ENCODE measurements around the gene LRR1. TPM values are rescaled to one million over a fixed set of nuclear protein-coding genes. Genes with fewer than 3 reads are reported as not detected.
"Not testable (repeated sequence)": the region's sequence is repeated elsewhere in the genome, so short reads cannot be mapped to it uniquely, and the experiment has no call there.

LRR1 gene
- total RNA-seq, 1 experiment from 2014 or later, result 48.7 TPM

GRCh38 chr14:49623941-49624839 lies 25.4 kb downstream of the LRR1 start:
- DNase-seq (ENCODE audit: low spot score), result no peak

DNA sequence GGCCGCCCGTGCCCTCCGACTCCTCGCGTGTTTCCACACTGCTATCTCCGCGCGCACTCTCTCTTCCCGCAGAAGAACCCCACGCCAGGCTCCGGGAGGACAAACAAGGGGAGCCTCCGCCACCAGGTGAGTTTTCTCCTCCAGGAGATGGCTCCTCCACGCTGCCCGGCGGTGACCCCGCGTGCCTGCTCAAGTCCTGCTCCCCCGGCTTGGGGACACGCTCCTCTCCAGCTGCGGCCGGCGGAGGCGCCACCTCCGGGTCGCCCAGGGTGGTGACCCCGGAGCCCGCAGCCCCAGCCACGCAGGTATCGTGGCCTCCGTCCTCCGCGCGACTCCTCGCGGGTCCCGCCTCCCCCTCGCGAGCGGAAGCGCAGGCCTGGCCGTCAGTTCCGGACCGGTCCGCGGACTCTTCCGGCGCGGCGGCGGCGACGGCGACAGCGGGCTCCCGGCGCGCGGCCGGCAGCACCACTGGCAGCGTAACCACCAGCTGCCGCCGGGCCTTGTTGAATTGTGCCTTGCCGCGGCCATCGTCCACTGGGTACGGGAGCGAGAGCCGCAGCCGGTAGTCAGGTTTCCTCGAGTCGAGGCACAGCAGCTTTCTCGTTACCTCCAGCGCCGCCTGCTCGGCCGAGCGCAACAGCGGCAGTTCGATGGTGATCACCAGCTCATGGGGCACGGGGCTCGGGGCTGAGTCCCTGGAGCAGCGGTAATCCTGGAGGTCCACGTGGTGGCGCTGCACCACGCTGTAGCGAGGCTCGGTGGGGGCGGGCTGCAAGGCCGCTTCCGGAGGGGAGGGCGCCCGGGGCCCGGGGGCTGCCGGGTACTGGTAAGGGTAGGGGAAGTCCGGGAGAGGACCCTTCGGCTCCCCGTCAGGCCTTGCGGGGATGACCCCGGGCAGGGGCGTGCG lies 35.2 kb downstream of the LRR1 start:
- DNase-seq (ENCODE audit: low spot score), result peak; percentile 77

DNA sequence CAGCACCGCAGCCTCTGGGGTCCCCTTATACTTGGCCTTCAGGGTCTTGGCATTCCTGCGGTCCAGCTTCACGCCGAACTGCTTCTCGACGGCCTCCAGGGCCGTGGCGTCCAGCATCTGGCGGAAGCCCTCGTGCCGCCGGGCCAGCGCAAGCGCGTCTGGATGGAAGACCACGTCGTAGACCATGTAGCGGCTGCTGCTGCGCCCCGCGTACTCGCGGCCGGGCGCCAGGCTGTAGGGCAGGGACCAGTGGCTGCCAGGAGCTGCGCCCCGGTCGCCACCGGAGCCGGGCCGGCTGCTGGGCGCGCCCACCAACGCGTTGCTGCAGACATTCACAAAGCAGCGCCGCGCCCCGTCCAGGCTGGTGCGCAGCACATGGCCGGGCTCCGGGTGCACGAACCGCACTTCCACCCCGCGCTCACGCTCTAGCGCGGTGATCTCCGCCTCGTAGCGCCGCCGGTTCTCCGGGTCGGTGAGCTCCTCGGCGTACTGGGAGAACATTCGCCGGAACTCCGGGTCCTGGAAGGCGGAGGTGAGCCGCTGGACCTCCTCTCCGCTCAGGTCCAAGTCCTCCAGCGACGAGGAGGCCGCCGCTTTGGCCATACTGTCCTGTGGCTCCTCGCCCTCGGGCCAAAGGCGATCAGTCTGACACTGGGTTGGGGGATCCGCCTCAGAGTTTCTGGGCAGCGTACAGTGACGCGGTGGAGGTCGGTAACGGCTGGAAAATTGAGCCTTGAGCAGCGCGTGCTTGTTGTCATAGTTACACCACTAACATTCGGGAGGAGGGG lies 36.0 kb downstream of the LRR1 start, which contains the start of gene DNAAF2:
Gene DNAAF2, minus strand, starts transcription at position 698 of the 788 bp plus-strand sequence. Its CDS starts 95 bp downstream, at position 603.
- DNase-seq (ENCODE audit: low spot score), result peak; percentile 18

DNA sequence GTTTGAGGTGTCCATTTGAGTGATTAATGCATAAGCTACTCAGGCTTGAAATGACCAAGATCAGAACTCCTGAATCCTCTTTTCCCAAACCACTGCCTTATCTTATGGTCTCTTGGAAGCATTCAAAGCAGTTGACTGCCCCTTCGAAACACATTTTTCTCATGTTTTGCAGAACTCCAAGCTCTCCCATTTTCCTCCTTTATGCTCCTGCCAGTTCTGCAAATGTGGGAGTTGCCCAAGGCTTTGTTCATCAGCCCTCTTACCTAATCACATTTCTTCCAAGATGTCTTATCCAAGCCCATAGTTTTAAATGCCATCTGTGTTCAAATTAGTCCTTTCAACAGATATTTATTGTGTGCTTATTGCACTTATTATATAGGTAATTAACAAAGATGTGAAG lies 38.1 kb downstream of the LRR1 start:
- no peak for DNase-seq (ENCODE audit: low spot score)

DNA sequence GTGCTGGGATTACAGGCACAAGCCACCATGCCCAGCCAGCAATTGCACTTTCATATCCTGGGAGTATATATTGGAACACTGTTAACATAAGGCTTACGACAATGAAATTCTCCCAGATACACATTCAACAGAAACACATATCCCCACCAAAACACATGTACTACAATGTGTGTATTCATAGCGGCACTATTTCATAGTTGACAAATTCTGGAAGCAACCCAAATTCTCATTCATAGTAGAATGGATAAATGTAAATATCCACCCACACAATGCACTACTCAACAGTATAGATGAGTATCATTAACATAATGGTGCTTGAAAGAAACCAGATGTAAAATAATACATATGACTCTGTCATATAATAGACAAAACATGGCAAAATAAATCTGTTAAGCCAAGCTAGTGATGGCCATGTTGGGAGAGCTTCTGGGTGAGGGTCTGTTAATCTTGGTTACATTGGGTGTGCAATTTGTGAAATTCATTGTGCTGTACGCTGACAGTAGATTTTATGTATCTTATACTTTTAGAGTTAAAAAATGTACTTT lies 38.9 kb downstream of the LRR1 start:
- no peak for DNase-seq (ENCODE audit: low spot score)

DNA sequence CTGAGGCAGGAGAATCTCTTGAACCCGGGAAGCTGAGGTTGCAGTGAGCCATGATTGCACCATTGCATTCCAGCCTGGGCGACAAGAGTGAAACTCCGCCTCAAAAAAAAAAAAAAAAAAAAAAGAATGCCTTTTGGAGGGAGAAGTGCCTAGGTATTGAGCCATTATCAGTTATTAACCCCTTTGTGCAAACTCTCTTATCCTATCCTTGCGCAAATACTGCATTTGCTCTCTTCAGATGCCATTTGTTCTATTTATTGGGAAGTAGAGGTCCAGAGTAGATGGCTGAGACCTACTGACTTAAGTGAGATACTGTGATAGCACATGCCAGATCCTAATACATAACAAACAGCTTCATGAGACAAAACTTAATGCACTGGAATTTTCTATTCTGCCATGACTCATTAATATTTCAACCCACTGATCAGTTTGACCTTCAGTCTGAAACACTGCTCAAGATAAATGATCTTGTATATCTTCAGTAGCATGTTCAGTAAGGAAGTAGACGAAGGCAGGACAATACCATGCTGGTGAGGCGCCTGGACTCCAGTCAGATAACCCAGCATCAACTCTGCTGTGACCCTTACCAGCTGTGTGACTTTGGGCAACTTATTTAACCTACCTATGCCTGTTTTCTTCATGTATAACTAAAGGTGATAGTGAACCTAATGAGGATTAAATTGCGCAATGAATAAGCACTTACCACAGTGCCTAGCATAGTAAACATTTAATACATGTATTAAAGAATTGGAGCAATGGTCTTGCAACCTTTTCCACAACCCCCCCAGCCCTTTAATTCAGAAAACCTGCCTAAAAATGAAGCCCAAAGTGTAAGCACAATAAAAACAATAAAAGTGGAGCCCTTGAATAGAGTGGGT lies 42.0 kb downstream of the LRR1 start:
- DNase-seq (ENCODE audit: low spot score), result no peak

DNA sequence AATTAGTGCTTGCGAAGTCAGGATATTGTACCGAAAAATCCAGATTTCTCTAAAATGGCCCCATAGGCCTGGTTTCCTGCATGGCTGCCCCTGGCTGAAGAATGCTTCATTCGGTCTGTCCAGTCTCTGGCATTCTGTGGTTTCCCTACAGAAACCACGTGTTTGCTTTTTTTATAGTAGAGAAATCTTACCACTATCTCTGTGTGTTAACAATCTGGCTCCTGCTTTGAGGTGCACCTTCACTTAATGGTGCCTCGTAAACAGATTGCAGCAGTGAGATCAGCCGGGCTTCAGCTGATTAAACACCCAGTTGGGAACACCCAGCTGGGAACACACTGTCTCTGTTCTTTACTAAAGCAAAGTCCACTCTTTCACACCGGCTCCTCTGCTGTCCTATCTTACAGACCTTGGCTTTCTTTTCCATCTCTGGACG lies 43.0 kb downstream of the LRR1 start:
- peak; percentile 46 for DNase-seq (ENCODE audit: low spot score)

GRCh38 chr14:49642163-49642562 lies 43.4 kb downstream of the LRR1 start:
- no peak for DNase-seq (ENCODE audit: low spot score)

DNA sequence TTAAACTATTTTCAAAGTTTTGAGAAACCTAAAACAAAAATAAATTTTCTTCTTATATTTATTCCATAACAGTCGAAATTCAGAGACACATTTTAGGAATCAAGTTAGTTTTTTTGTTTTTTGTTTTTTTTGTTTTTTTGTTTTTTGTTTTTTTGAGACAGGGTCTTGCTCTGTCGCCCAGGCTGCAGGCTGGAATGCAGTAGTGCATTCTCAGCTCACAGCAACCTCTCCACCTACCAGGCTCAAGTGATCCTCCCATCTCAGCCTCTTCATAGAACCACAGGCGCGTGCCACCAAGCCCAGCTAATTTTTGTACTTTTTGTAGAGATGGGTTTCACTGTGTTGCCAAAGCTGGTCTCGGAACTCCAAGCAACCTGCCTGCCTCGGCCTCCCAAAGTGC lies 54.8 kb downstream of the LRR1 start:
- no peak for DNase-seq (ENCODE audit: low spot score)

DNA sequence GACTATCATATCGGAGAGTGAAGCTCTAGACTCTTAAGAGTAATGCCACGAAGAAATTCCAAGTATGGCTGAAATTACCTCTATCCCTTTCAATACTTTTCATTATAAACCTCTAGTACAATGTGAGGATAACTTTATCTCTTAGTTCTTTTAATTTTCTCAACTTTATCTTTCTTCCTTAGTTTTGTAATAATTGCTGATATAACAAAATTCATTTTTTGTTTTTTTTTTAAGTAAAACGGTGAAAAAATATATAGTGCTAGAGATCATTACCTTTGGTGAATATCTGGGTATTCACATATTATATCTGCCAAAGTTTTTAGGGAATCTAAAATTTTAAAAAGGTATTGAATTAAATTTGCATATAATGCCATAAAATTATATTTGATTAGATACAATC lies 55.8 kb downstream of the LRR1 start:
- no peak for DNase-seq (ENCODE audit: low spot score)

GRCh38 chr14:49657500-49657899 lies 58.8 kb downstream of the LRR1 start:
- not testable (repeated sequence) for DNase-seq (ENCODE audit: low spot score)

- no peak for DNase-seq (ENCODE audit: low spot score)
Observed at GRCh38 chr14:49659526-49660455, 61.1 kb downstream of the LRR1 start.

Other genes starting within 250 kb of the LRR1 start
- gene RPS29, start 12.6 kb upstream of the LRR1 start, total RNA-seq (2014; rRNA removed; shearing (Covaris generic)), result 1,242 and 2,235 TPM in 2 replicates
- gene RPL36AL, start 21.7 kb downstream of the LRR1 start, total RNA-seq (2014; rRNA removed; shearing (Covaris generic)), result 170 and 223 TPM in 2 replicates
- 69.4 and 87.3 TPM in 2 replicates for gene MGAT2, start 21.9 kb downstream of the LRR1 start, total RNA-seq (2014; rRNA removed; shearing (Covaris generic))
- gene DNAAF2, start 36.3 kb downstream of the LRR1 start, total RNA-seq (2014; rRNA removed; shearing (Covaris generic)), result 8.8 and 10.1 TPM in 2 replicates
- 9.4 and 25.8 TPM in 2 replicates for gene POLE2, start 89.3 kb downstream of the LRR1 start, total RNA-seq (2014; rRNA removed; shearing (Covaris generic))
- 0.05 and 1.3 TPM in 2 replicates for gene KLHDC1, start 94.2 kb downstream of the LRR1 start, total RNA-seq (2014; rRNA removed; shearing (Covaris generic))
- 37.1 and 42.2 TPM in 2 replicates for gene KLHDC2, start 169.2 kb downstream of the LRR1 start, total RNA-seq (2014; rRNA removed; shearing (Covaris generic))

Measured in A172 (cell line).